Heart right ventricle (tissue), 16 donors: ENCODE measurements around the gene GNB1L. TPM values are rescaled to one million over a fixed set of nuclear protein-coding genes. Genes with fewer than 3 reads are reported as not detected.
"Not testable (repeated sequence)": the region's sequence is repeated elsewhere in the genome, so short reads cannot be mapped to it uniquely, and the experiment has no call there.

ENCODE experiments used
- ATAC-seq, 8 donors: fragments of 200-7000 bp; cut with Tn5 transposase; one replicate each; pipeline ENCODE4 v1.9.1; 2020; ENCODE audit warnings: mild to moderate bottlenecking in 8 of 8, moderate library complexity in 8 of 8, moderate number of reproducible peaks in 1 of 8
- DNase-seq, 2 donors: peaks; one replicate each; pipeline ENCODE4 v3.0.0-alpha.2; 2020
- H3K27ac ChIP-seq, 10 donors: fragments of 200-600 bp; sonication (generic) in 2 of 10; one replicate each; pipeline versions ENCODE4 v1.5.0 to v1.8.0; 2020 to 2022; ENCODE audit warnings: mild to moderate bottlenecking in 3 of 10
- H3K27me3 ChIP-seq, 7 donors: fragments of 200-600 bp; one replicate each; pipeline ENCODE4 v1.8.0; 2021 to 2022; ENCODE audit warnings: mild to moderate bottlenecking in 2 of 7
- H3K36me3 ChIP-seq, 9 donors: fragments of 200-600 bp; sonication (generic) in 1 of 9; one replicate each; pipeline versions ENCODE4 v1.5.0 to v1.8.0; 2020 to 2022; ENCODE audit warnings: mild to moderate bottlenecking in 2 of 9
- H3K4me1 ChIP-seq, 9 donors: fragments of 200-600 bp; sonication (generic) in 1 of 9; one replicate each; pipeline versions ENCODE4 v1.5.0 to v1.8.0; 2020 to 2022; ENCODE audit warnings: mild to moderate bottlenecking in 4 of 9
- H3K4me3 ChIP-seq, 10 donors: fragments of 200-600 bp; sonication (generic) in 2 of 10; one replicate each; pipeline versions ENCODE4 v1.5.0 to v1.8.0; 2020 to 2022; ENCODE audit warnings: mild to moderate bottlenecking in 7 of 10, moderate library complexity in 2 of 10
- H3K9me3 ChIP-seq, 11 donors: fragments of 200-600 bp in 10 of 11; sonication (generic) in 2 of 11; one replicate each; pipeline versions ENCODE4 v1.5.0 to v1.8.0; 2013 to 2022; ENCODE audit warnings: mild to moderate bottlenecking in 2 of 11, control low read depth in 1 of 11, moderate library complexity in 1 of 11
- CTCF ChIP-seq, 9 donors: fragments of 200-600 bp; sonication (generic) in 2 of 9; IDR thresholded peaks; one replicate each; pipeline versions ENCODE4 v1.5.0 to v1.8.0; 2021 to 2022; ENCODE audit warnings: antibody characterized with exemption in 9 of 9, mild to moderate bottlenecking in 5 of 9, moderate library complexity in 1 of 9
- WGBS, 2 donors: extraction: QIAGEN DNeasy Blood & Tissue Kit; methylation state at CpG; one replicate each; pipeline ENCODE4 v1.1.7; 2013; ENCODE audit warnings: inconsistent platforms in 1 of 2; 5-methylcytosine and 5-hydroxymethylcytosine counted together
- intact Hi-C, 10 donors: fragments of 100-400 bp; cut with DNase I; formaldehyde crosslinking; loops; one replicate each; pipeline versions ENCODE4 v1.11.1 to v1.14.2; 2022
- polyA plus RNA-seq, 2 donors: library from polyadenylated mRNA; stranded (reverse); fragments of 200-250 nt; gene quantifications; one replicate each; pipeline ENCODE4 v1.2.3, GENCODE V29; 2013
- total RNA-seq, 10 donors: library from RNA; stranded (reverse); fragmentation: NEBNext Ultra II Directional in 3 of 10; extraction: Animal tissue kit (Norgen Biotek cat#: 25700) in 3 of 10; gene quantifications; one replicate each; pipeline versions ENCODE4 v1.2.1 to v1.2.4, GENCODE V29; 2021 to 2023
- donor health status: Arrhythmogenic right ventricular cardiomyopathy.
- donor health status: ischemic (EF 13 %, LVEDD 7.1; RV severe dilation, severe dysfunction).
- donor health status: healthy with polysubstance abuse.
- donor health status: DM: no; HTN: yes; CAD: no.
- donor health status: DM: no; HTN: no; CAD: no.
- donor health status: ischemic (EF 25% LVEDD 6.9; RV normal size, moderate dysfunction).
- donor health status: ischemic (EF 25% LVEDD 5.7; RV mildly dilated, moderate dysfunction).
- donor health status: healthy.
- donor health status: DM: yes; HTN: yes; CAD: no.
- donor health status: Ischemic cardiomyopathy.
- donor health status: ischemic (EF 35%, LVEDD 5.7; RV mildly dilated, moderate dysfunction).
- donor health status: nonischemic (EF 11% LVEDD 7.7; RV severe dilation, severe dysfunction).
- donor health status: DM: yes; HTN: yes; CAD: no.
- donor health status: PGD.
- donor health status: ischemic (EF 29% LVEDD 5.4; RV normal size, mild dysfunction).
- donor health status: nonischemic (EF 23%, LVEDD 6.1; RV moderate dilation, normal function).

GNB1L gene
- total and polyA plus RNA-seq, 12 donors, result 0.76 to 9.3 (median 1.9) TPM

- WGBS, 2 donors, result 87 to 91% methylated on average over 2 of the region's 2 CpGs
- TF ChIP-seq CTCF (IDR thresholded peaks at IDR 0.05), result no peak
- DNase-seq, result no peak
- H3K27ac ChIP-seq, result no peak overlapping the region
- no peaks in the 10 kb centered on the region for H3K27me3 ChIP-seq
- peaks cover 0 to 10% (median 0%) of the 10 kb centered on the region in 9 donors for H3K4me1 ChIP-seq
- intact Hi-C loops, result no loop called here
- H3K4me3 ChIP-seq, result no peak overlapping the region
- H3K9me3 ChIP-seq, result peaks cover 0 to 32% (median 0%) of the 10 kb centered on the region in 11 donors
- ATAC-seq, result no peak
- H3K36me3 ChIP-seq, result peaks cover 0 to 1% (median 0%) of the 10 kb centered on the region in 9 donors
Observed at GRCh38 chr22:19793661-19794310, 60.9 kb downstream of the GNB1L start.

GRCh38 chr22:19793161-19793560 is 61.5 kb downstream of the GNB1L start:
- no peak overlapping the region for H3K27ac ChIP-seq
- peaks cover 0 to 4% (median 0%) of the 10 kb centered on the region in 9 donors for H3K4me1 ChIP-seq
- 70 to 73% methylated on average over 2 of the region's 2 CpGs for WGBS, 2 donors

GRCh38 chr22:19792383-19792896 is 62.2 kb downstream of the GNB1L start:
- H3K4me1 ChIP-seq, intact Hi-C loops, H3K27ac ChIP-seq, H3K36me3 ChIP-seq, H3K27me3 ChIP-seq, DNase-seq, ATAC-seq, H3K4me3 ChIP-seq: not testable (repeated sequence)
- WGBS, 2 donors, result 94 to 96% methylated on average over 13 of the region's 13 CpGs
- H3K9me3 ChIP-seq, result peaks cover 0 to 32% (median 0%) of the 10 kb centered on the region in 11 donors

More at GRCh38 chr22:19793161-19793560, 61.5 kb downstream of the GNB1L start:
- no peaks in the 10 kb centered on the region for H3K27me3 ChIP-seq
- TF ChIP-seq CTCF (IDR thresholded peaks at IDR 0.05), result no peak
- H3K36me3 ChIP-seq, result peaks cover 0 to 7% (median 0%) of the 10 kb centered on the region in 9 donors
- H3K4me3 ChIP-seq, result no peak overlapping the region
- no peak for ATAC-seq
- no peak for DNase-seq
- peaks cover 0 to 32% (median 0%) of the 10 kb centered on the region in 11 donors for H3K9me3 ChIP-seq
- intact Hi-C loops, result no loop called here

GRCh38 chr22:19791894-19792293 is 62.8 kb downstream of the GNB1L start:
- H3K4me3 ChIP-seq, result no peak overlapping the region
- DNase-seq (no peak), ATAC-seq (no peak)
- peaks cover 0 to 7% (median 0%) of the 10 kb centered on the region in 9 donors for H3K36me3 ChIP-seq
- H3K4me1 ChIP-seq, result no peaks in the 10 kb centered on the region
- H3K27ac ChIP-seq, result no peak overlapping the region
- peaks cover 0 to 32% (median 0%) of the 10 kb centered on the region in 11 donors for H3K9me3 ChIP-seq
- no peaks in the 10 kb centered on the region for H3K27me3 ChIP-seq
- TF ChIP-seq CTCF (IDR thresholded peaks at IDR 0.05), result no peak
- intact Hi-C loops, result no loop called here

- ATAC-seq, result no peak
- H3K4me3 ChIP-seq, result no peak overlapping the region
- intact Hi-C loops, result no loop called here
- H3K27ac ChIP-seq, result no peak overlapping the region
- TF ChIP-seq CTCF (IDR thresholded peaks at IDR 0.05), result no peak
- peaks cover 0 to 7% (median 0%) of the 10 kb centered on the region in 9 donors for H3K36me3 ChIP-seq
- H3K9me3 ChIP-seq, result peaks cover 0 to 32% (median 0%) of the 10 kb centered on the region in 11 donors
- H3K4me1 ChIP-seq, result no peaks in the 10 kb centered on the region
- no peaks in the 10 kb centered on the region for H3K27me3 ChIP-seq
- no peak for DNase-seq
Observed at GRCh38 chr22:19791243-19791642, 63.4 kb downstream of the GNB1L start.
